Vagina (tissue), 2 donors: ENCODE results near the gene GOLT1A. TPM values are rescaled to one million over a fixed set of nuclear protein-coding genes. Genes with fewer than 3 reads are reported as not detected.

ENCODE experiments used
- DNase-seq, 2 donors: peaks; one replicate each; pipeline ENCODE4 v3.0.0-alpha.2; 2017; ENCODE audit errors: extremely low spot score in 2 of 2
- H3K27ac ChIP-seq: fragments of 200-600 bp; sonication (generic); one replicate; pipeline ENCODE4 v1.5.1; 2019
- H3K27me3 ChIP-seq: fragments of 200-600 bp; sonication (generic); one replicate; pipeline ENCODE4 v1.5.1; 2019
- H3K36me3 ChIP-seq, 2 donors: fragments of 200-600 bp; sonication (generic); one replicate each; pipeline ENCODE4 v1.5.1; 2017 to 2019
- H3K4me1 ChIP-seq: fragments of 200-600 bp; sonication (generic); one replicate; pipeline ENCODE4 v1.5.1; 2019
- H3K4me3 ChIP-seq, 2 donors: fragments of 200-600 bp; sonication (generic); 1 replicate in 1 of 2; 2 replicates in 1 of 2; pipeline ENCODE4 v1.5.1; 2016 to 2019
- H3K9me3 ChIP-seq: fragments of 200-600 bp; sonication (generic); one replicate; pipeline ENCODE4 v1.5.1; 2019
- CTCF ChIP-seq, 3 experiments: fragments of 450-650 bp in 2 of 3; fragments of 200-600 bp in 1 of 3; sonication (generic) in 1 of 3; IDR thresholded peaks; one replicate each; pipeline ENCODE4 v1.5.1; 2017 to 2019; ENCODE audit warnings: antibody characterized with exemption in 3 of 3, mild to moderate bottlenecking in 2 of 3, moderate library complexity in 2 of 3
- POLR2A ChIP-seq, 2 donors: fragments of 450-650 bp; IDR thresholded peaks; one replicate each; pipeline ENCODE4 v1.6.1; 2017; ENCODE audit warnings: antibody characterized with exemption in 2 of 2, mild to moderate bottlenecking in 2 of 2, moderate library complexity in 2 of 2
- POLR2AphosphoS5 ChIP-seq, 2 donors: sonication (generic); formaldehyde crosslinking; IDR thresholded peaks; one replicate each; pipeline ENCODE4 v1.9.0; 2017; ENCODE audit warnings: antibody characterized with exemption in 2 of 2, mild to moderate bottlenecking in 2 of 2, low read depth in 1 of 2; ENCODE audit not compliant: insufficient read depth in 1 of 2
- intact Hi-C: fragments of 100-400 bp; cut with DNase I; formaldehyde crosslinking; loops from one replicate; pipeline ENCODE4 v1.15.1; 2023
- total RNA-seq: library from RNA; depleted of rRNA; stranded (reverse); fragments of >200 nt; gene quantifications from one replicate; pipeline ENCODE4 v1.2.3, GENCODE V29; 2016

GOLT1A gene
- total RNA-seq, 1 donor from 2014 or later = not detected

GRCh38 chr1:204192589-204193352 is 21.0 kb downstream of the GOLT1A start:
- H3K4me1 ChIP-seq = peaks cover 19% of the 10 kb centered on the region
- H3K27me3 ChIP-seq = no peaks in the 10 kb centered on the region

GRCh38 chr1:204192046-204192445 is 21.7 kb downstream of the GOLT1A start:
- no peak overlapping the region for H3K4me3 ChIP-seq
- TF ChIP-seq POLR2AphosphoS5 (IDR thresholded peaks at IDR 0.05; ENCODE audit: insufficient read depth in 1 of 2, low read depth in 1 of 2) = no peak
- TF ChIP-seq POLR2A (IDR thresholded peaks at IDR 0.05) = no peak
- TF ChIP-seq CTCF (IDR thresholded peaks at IDR 0.05) = no peak
- intact Hi-C loops = no loop called here
- no peaks in the 10 kb centered on the region for H3K27me3 ChIP-seq
- no peak overlapping the region for H3K27ac ChIP-seq
- H3K4me1 ChIP-seq = peaks cover 19% of the 10 kb centered on the region
- DNase-seq = no peak
- no peaks in the 10 kb centered on the region for H3K9me3 ChIP-seq
- no peaks in the 10 kb centered on the region for H3K36me3 ChIP-seq

More at GRCh38 chr1:204192589-204193352, 21.0 kb downstream of the GOLT1A start:
- no peaks in the 10 kb centered on the region for H3K36me3 ChIP-seq
- TF ChIP-seq POLR2A (IDR thresholded peaks at IDR 0.05) = no peak
- no peak for TF ChIP-seq CTCF (IDR thresholded peaks at IDR 0.05)
- no peak for TF ChIP-seq POLR2AphosphoS5 (IDR thresholded peaks at IDR 0.05; ENCODE audit: insufficient read depth in 1 of 2, low read depth in 1 of 2)
- no peak overlapping the region for H3K4me3 ChIP-seq
- no peak overlapping the region for H3K27ac ChIP-seq
- no peak for DNase-seq
- intact Hi-C loops = no loop called here
- no peaks in the 10 kb centered on the region for H3K9me3 ChIP-seq

GRCh38 chr1:204191456-204191855 is 22.3 kb downstream of the GOLT1A start:
- TF ChIP-seq POLR2A (IDR thresholded peaks at IDR 0.05) (no peak), CTCF (IDR thresholded peaks at IDR 0.05) (no peak), POLR2AphosphoS5 (IDR thresholded peaks at IDR 0.05; ENCODE audit: insufficient read depth in 1 of 2, low read depth in 1 of 2) (no peak)
- Histone ChIP-seq H3K9me3 (no peaks in the 10 kb centered on the region), H3K27ac (no peak overlapping the region), H3K27me3 (no peaks in the 10 kb centered on the region), H3K4me3 (no peak overlapping the region), H3K36me3 (no peaks in the 10 kb centered on the region), H3K4me1 (peaks cover 19% of the 10 kb centered on the region)
- no peak for DNase-seq
- intact Hi-C loops = no loop called here

- H3K4me3 ChIP-seq = peak overlapping the region; percentile 20 to 33
- TF ChIP-seq POLR2AphosphoS5 (IDR thresholded peaks at IDR 0.05; ENCODE audit: insufficient read depth in 1 of 2, low read depth in 1 of 2) (no peak), CTCF (IDR thresholded peaks at IDR 0.05) (no peak), POLR2A (IDR thresholded peaks at IDR 0.05) (no peak)
- DNase-seq = no peak
- intact Hi-C loops = no loop called here
- peaks cover 19% of the 10 kb centered on the region for H3K4me1 ChIP-seq
- no peaks in the 10 kb centered on the region for H3K27me3 ChIP-seq
- no peaks in the 10 kb centered on the region for H3K9me3 ChIP-seq
- H3K36me3 ChIP-seq = no peaks in the 10 kb centered on the region
- H3K27ac ChIP-seq = no peak overlapping the region
Measured at GRCh38 chr1:204190212-204191211, 23.3 kb downstream of the GOLT1A start.
